K562 (cell line): Measurements from ENCODE around the gene TSSK2. TPM values are rescaled to one million over a fixed set of nuclear protein-coding genes. Genes with fewer than 3 reads are reported as not detected.

Source experiments
- ATAC-seq: fragments of 200-7000 bp; cut with Tn5 transposase; 3 replicates; pipeline ENCODE4 v1.9.1; 2020; ENCODE audit warnings: moderate library complexity
- BruUV-seq: library from RNA; stranded (reverse); fragments of 400-500 nt; replicated peaks from 2 replicates; lab custom pipeline; 2021; lab: Mats Ljungman, UMichigan
- CTCF ChIA-PET: fragments of 300-600 bp; formaldehyde crosslinking; extraction: SDS; loops from one replicate; lab custom pipeline; 2021; ENCODE audit warnings: low intra/inter-chr PET ratio; lab: Yijun Ruan, JAX
- POLR2A ChIA-PET: fragments of 300-600, 350-650 bp; sonication (Branson Sonifier 250); formaldehyde crosslinking; extraction: SDS; loops from one replicate; lab custom pipeline; 2021; ENCODE audit warnings: antibody characterized with exemption, inconsistent platforms; lab: Yijun Ruan, JAX
- DNase-seq, 4 experiments: peaks; one replicate each; pipeline versions ENCODE4 v3.0.0 to v3.0.0-alpha.2; 2011 to 2018; ENCODE audit warnings: low spot score in 3 of 4, mixed read lengths in 3 of 4; ENCODE audit errors: extremely low read depth in 1 of 4
- FAIRE-seq: peaks from 2 replicates; lab custom pipeline; 2011; peaks lifted over from hg19 to GRCh38; lab: Jason Lieb, UNC
- H2AFZ ChIP-seq: 2 replicates; pipeline ENCODE4 v1.6.0; 2011; ENCODE audit warnings: low read depth, low read length, control low read depth, inconsistent platforms
- H3K27ac ChIP-seq: fragments of 200-600 bp; 3 replicates; pipeline ENCODE4 v1.8.0; 2011; ENCODE audit warnings: low read depth, mild to moderate bottlenecking, control low read depth, inconsistent platforms, low read length, moderate library complexity, mixed read lengths; ENCODE audit errors: extremely low read depth
- H3K27me3 ChIP-seq, 2 experiments: fragments of 300-600 bp in 1 of 2; 2 replicates in 1 of 2; 3 replicates in 1 of 2; pipeline versions ENCODE4 v1.6.0 to v1.8.0; 2011; ENCODE audit warnings: inconsistent platforms in 2 of 2, low read length in 2 of 2, mild to moderate bottlenecking in 1 of 2, mixed read lengths in 1 of 2, moderate library complexity in 1 of 2; ENCODE audit not compliant: control insufficient read depth in 2 of 2, insufficient read depth in 2 of 2
- H3K36me3 ChIP-seq: fragments of 300-600 bp; 3 replicates; pipeline ENCODE4 v1.8.0; 2011; ENCODE audit warnings: mild to moderate bottlenecking, low read length, inconsistent platforms; ENCODE audit not compliant: control insufficient read depth, insufficient read depth
- H3K4me1 ChIP-seq, 2 experiments: fragments of 200-600 bp in 1 of 2; replicated peaks in 1 of 2; 2 replicates in 1 of 2; 3 replicates in 1 of 2; pipeline versions ENCODE4 v1.5.1 to v1.8.0; 2011; ENCODE audit warnings: inconsistent platforms in 2 of 2, low read length in 2 of 2, mild to moderate bottlenecking in 1 of 2, mixed read lengths in 1 of 2, moderate library complexity in 1 of 2; ENCODE audit not compliant: control insufficient read depth in 2 of 2, insufficient read depth in 2 of 2
- H3K4me2 ChIP-seq: 2 replicates; pipeline ENCODE4 v1.6.1; 2011; ENCODE audit warnings: low read length, control low read depth, inconsistent platforms, mixed read lengths; ENCODE audit not compliant: insufficient read depth
- H3K4me3 ChIP-seq: fragments of 200-600 bp; sonication (generic), shearing (Covaris generic); 2 replicates; pipeline ENCODE4 v1.5.1; 2016; ENCODE audit warnings: control low read depth, inconsistent platforms
- H3K79me2 ChIP-seq: fragments of 200-600 bp; 3 replicates; pipeline ENCODE4 v1.8.0; 2011; ENCODE audit warnings: low read length, inconsistent platforms; ENCODE audit not compliant: control insufficient read depth, insufficient read depth
- H3K9ac ChIP-seq, 2 experiments: 2 replicates each; pipeline versions ENCODE4 v1.6.0 to v1.6.1; 2011; ENCODE audit warnings: low read depth in 2 of 2, low read length in 2 of 2, control low read depth in 1 of 2, inconsistent platforms in 1 of 2, mild to moderate bottlenecking in 1 of 2, mixed read lengths in 1 of 2; ENCODE audit not compliant: insufficient read depth in 1 of 2
- H3K9me1 ChIP-seq: one replicate; pipeline ENCODE4 v1.6.0; 2011; ENCODE audit warnings: inconsistent platforms, mild to moderate bottlenecking, low read length, moderate library complexity; ENCODE audit not compliant: control insufficient read depth, insufficient read depth
- H3K9me3 ChIP-seq: replicated peaks from 2 replicates; pipeline ENCODE4 v1.5.1; 2011; ENCODE audit warnings: low read depth, low read length, inconsistent platforms; ENCODE audit not compliant: control insufficient read depth, insufficient read depth
- H4K20me1 ChIP-seq: replicated peaks from 2 replicates; pipeline ENCODE4 v1.6.1; 2011; ENCODE audit warnings: low read length, inconsistent platforms, mixed read lengths; ENCODE audit not compliant: control insufficient read depth, insufficient read depth
- CBFA2T3 ChIP-seq: fragments of 450-650 bp; IDR thresholded peaks from 2 replicates; pipeline ENCODE4 v1.6.1; 2017
- DMBX1 ChIP-seq: fragments of 250-450 bp; sonication (Bioruptor Pico); IDR thresholded peaks from 2 replicates; pipeline ENCODE4 v1.8.0; 2022; ENCODE audit warnings: inconsistent platforms, mild to moderate bottlenecking, moderate library complexity, borderline replicate concordance
- ELK1 ChIP-seq: sonication (generic); formaldehyde crosslinking; IDR thresholded peaks from 2 replicates; pipeline ENCODE4 v1.8.1; 2022; ENCODE audit warnings: missing genetic modification reagents
- FOXP1 ChIP-seq: sonication (generic); formaldehyde crosslinking; IDR thresholded peaks from 2 replicates; pipeline ENCODE4 v1.8.0; 2022; ENCODE audit warnings: mild to moderate bottlenecking, missing genetic modification reagents
- HIVEP1 ChIP-seq: fragments of 250-450 bp; sonication (Bioruptor Pico); IDR thresholded peaks from 2 replicates; pipeline ENCODE4 v1.4.0; 2020; ENCODE audit warnings: mild to moderate bottlenecking
- MITF ChIP-seq: IDR thresholded peaks from 2 replicates; pipeline ENCODE4 v1.6.1; 2014; ENCODE audit warnings: antibody characterized with exemption
- NFE2L1 ChIP-seq: fragments of 450-650 bp; IDR thresholded peaks from 2 replicates; pipeline ENCODE4 v1.6.1; 2016; ENCODE audit warnings: missing genetic modification characterization, low read depth, mild to moderate bottlenecking, missing compliant biosample characterization, moderate library complexity, borderline replicate concordance
- POLR3A ChIP-seq: IDR thresholded peaks from 2 replicates; pipeline ENCODE4 v1.6.1; 2011; ENCODE audit warnings: borderline replicate concordance, mild to moderate bottlenecking, moderate library complexity; ENCODE audit not compliant: insufficient read length, insufficient read depth; ENCODE audit errors: extremely low read depth
- RBM15 ChIP-seq: fragments of 200-400 bp; formaldehyde crosslinking; IDR thresholded peaks from 2 replicates; pipeline ENCODE4 v1.6.1; 2018; ENCODE audit warnings: mild to moderate bottlenecking, low read length, moderate library complexity; ENCODE audit not compliant: insufficient read depth
- TAF15 ChIP-seq: fragments of 200-400 bp; formaldehyde crosslinking; IDR thresholded peaks from 2 replicates; pipeline ENCODE4 v1.6.1; 2017; ENCODE audit warnings: mild to moderate bottlenecking, low read depth, low read length, moderate library complexity
- ZBTB26 ChIP-seq: fragments of 450-650 bp; formaldehyde crosslinking; IDR thresholded peaks from 2 replicates; pipeline ENCODE4 v1.4.0; 2022; ENCODE audit warnings: missing genetic modification characterization
- ZNF143 ChIP-seq: sonication (generic); formaldehyde crosslinking; IDR thresholded peaks from 2 replicates; pipeline ENCODE4 v1.9.0; 2022; ENCODE audit warnings: mild to moderate bottlenecking, missing genetic modification reagents
- ZNF23 ChIP-seq: fragments of 250-450 bp; sonication (Bioruptor Pico); IDR thresholded peaks from 2 replicates; pipeline ENCODE4 v1.4.0; 2020; ENCODE audit warnings: mild to moderate bottlenecking
- ZNF263 ChIP-seq: sonication (generic); formaldehyde crosslinking; IDR thresholded peaks from 2 replicates; pipeline ENCODE4 v1.8.0; 2022; ENCODE audit warnings: mild to moderate bottlenecking, missing genetic modification reagents, borderline replicate concordance
- ZNF408 ChIP-seq: fragments of 250-450 bp; sonication (Bioruptor Pico); IDR thresholded peaks from 2 replicates; pipeline ENCODE4 v1.4.0; 2020; ENCODE audit warnings: low read depth, mild to moderate bottlenecking, moderate library complexity
- WGBS: fragments of 100-300 bp; shearing (Covaris generic); methylation state at CpG from one replicate; pipeline ENCODE4 v1.1.6; 2016; ENCODE audit warnings: low coverage, mixed read lengths; ENCODE audit not compliant: insufficient coverage; ENCODE audit errors: missing lambda C conversion rate; 5-methylcytosine and 5-hydroxymethylcytosine counted together
- in situ Hi-C: fragments of 300-500 bp; cut with MboI; formaldehyde crosslinking; loops from 4 replicates; pipeline ENCODE4 v1.15.0; 2018; ENCODE audit warnings: inconsistent platforms, mixed read lengths
- intact Hi-C: fragments of 100-400 bp; cut with micrococcal nuclease; formaldehyde crosslinking; loops from 2 replicates; pipeline ENCODE4 v1.14.2; 2022
- polyA plus RNA-seq, 8 experiments: library from polyadenylated mRNA; depleted of rRNA in 4 of 8; stranded (reverse) in 5 of 8; unstranded in 3 of 8; fragments of >200 nt; fragmentation: Nextera tagmentation in 2 of 8; fragmentation: Illumina TruSeq in 1 of 8; extraction: Ambion mirVana in 2 of 8; extraction: Trizol in 1 of 8; gene quantifications; 2 replicates each; pipeline versions ENCODE4 v1.2.1 to v1.2.3, GENCODE V29; 2011 to 2014; ENCODE audit warnings: inconsistent platforms in 1 of 8, missing spikeins in 1 of 8
- total RNA-seq, 7 experiments: library from RNA; depleted of rRNA in 6 of 7; stranded (reverse); fragments of >200 nt in 6 of 7; fragmentation: Illumina TruSeq in 2 of 7; extraction: Trizol in 2 of 7; gene quantifications; 2 replicates each; pipeline versions ENCODE4 v1.2.1 to v1.2.3, GENCODE V29; 2011 to 2021; ENCODE audit warnings: low replicate concordance in 1 of 7
- TF ChIP-seq, protein P1 (sequence below): fragments of 250-450 bp; sonication (Bioruptor Pico); IDR thresholded peaks from 2 replicates; pipeline ENCODE4 v1.8.0; 2021; ENCODE audit warnings: borderline replicate concordance, mild to moderate bottlenecking, moderate library complexity; ENCODE audit not compliant: poor library complexity, severe bottlenecking

TSSK2 gene
- total and polyA plus RNA-seq, 9 of the 15 experiments (the other 6 are each of a cell fraction or from before 2014, with no cell fraction given), result 0.04 TPM; not detected in 8

- no peak for TF ChIP-seq CBFA2T3
- TF ChIP-seq DMBX1 (CRISPR knock-in tag), result 0 out of 2 replicates have a peak, but pooled peaks have one; percentile 9
- TF ChIP-seq POLR3A, result no peak
- no peak for TF ChIP-seq ZBTB26
- TF ChIP-seq NFE2L1, result no peak
Observed at GRCh38 chr22:19111584-19111983, 19.5 kb upstream of the TSSK2 start (continued).

GRCh38 chr22:19113429-19113828, 17.7 kb upstream of the TSSK2 start:
- DNase-seq (no peak), ATAC-seq (no peak), FAIRE-seq (no peak)
- no peaks in the 10 kb centered on the region for H3K9me3 ChIP-seq
- H3K4me3 ChIP-seq, result no peak overlapping the region
- BruUV-seq, result no TSS peak
- POLR2A ChIA-PET, result interaction anchor here (0.6 to 4.4 kb wide), 4 partner anchors 9 to 847 kb away, joined by 3 to 56 read pairs (median 4); partner anchors contain the start of genes DGCR2 and ESS2
- no peak overlapping the region for H2AFZ ChIP-seq
- peaks cover 37% of the 10 kb centered on the region for H3K9me1 ChIP-seq
- no peak overlapping the region for H3K4me2 ChIP-seq
- H3K9ac ChIP-seq, result no peak overlapping the region
- H3K36me3 ChIP-seq, result peaks cover 50% of the 10 kb centered on the region; the same call in 2 of the 3 replicates
- CTCF ChIA-PET, result no interaction called here
- in situ Hi-C loops (no loop called here), intact Hi-C loops (loop anchor here (10.0 kb wide), 1 partner anchor 181 kb away; the partner anchor contains the start of gene CLTCL1)
- 93% methylated on average over 5 of the region's 5 CpGs for WGBS
- H3K4me1 ChIP-seq, result peaks cover 40 to 45% of the 10 kb centered on the region in 2 experiments
- H3K27me3 ChIP-seq, result no peaks in the 10 kb centered on the region
- H3K79me2 ChIP-seq, result peaks cover 96% of the 10 kb centered on the region
- peaks cover 53% of the 10 kb centered on the region for H4K20me1 ChIP-seq
- no peak overlapping the region for H3K27ac ChIP-seq
- TF ChIP-seq, protein P1, sequence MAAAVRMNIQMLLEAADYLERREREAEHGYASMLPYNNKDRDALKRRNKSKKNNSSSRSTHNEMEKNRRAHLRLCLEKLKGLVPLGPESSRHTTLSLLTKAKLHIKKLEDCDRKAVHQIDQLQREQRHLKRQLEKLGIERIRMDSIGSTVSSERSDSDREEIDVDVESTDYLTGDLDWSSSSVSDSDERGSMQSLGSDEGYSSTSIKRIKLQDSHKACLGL (CRISPR knock-in tag), result no peak
- 0 out of 2 replicates have a peak, but pooled peaks have one; percentile 21 for TF ChIP-seq HIVEP1 (CRISPR knock-in tag)
- TF ChIP-seq FOXP1, result no peak
- no peak for TF ChIP-seq ZNF263 (CRISPR knock-in tag)
- no peak for TF ChIP-seq MITF
- 0 out of 2 replicates have a peak, but pooled peaks have one; percentile 60 for TF ChIP-seq ZNF23 (CRISPR knock-in tag)
- no peak for TF ChIP-seq ZNF408 (CRISPR knock-in tag)
- TF ChIP-seq ZNF143 (CRISPR knock-in tag), result no peak
- no peak for TF ChIP-seq RBM15
- no peak for TF ChIP-seq ELK1 (CRISPR knock-in tag)
- no peak for TF ChIP-seq TAF15
